WTC11 (cell line): Measurements from ENCODE around the gene MBD3L5.

Experiments used
- CREB1 ChIP-seq: sonication (generic); formaldehyde crosslinking; IDR thresholded peaks from 2 replicates; pipeline ENCODE4 v1.8.0; 2023; ENCODE audit warnings: mild to moderate bottlenecking, missing genetic modification reagents
- TF ChIP-seq, protein P1 (sequence below): fragments of 200-600 bp; IDR thresholded peaks from 2 replicates; pipeline ENCODE4 v1.8.0; 2022; ENCODE audit warnings: antibody characterized with exemption

DNA sequence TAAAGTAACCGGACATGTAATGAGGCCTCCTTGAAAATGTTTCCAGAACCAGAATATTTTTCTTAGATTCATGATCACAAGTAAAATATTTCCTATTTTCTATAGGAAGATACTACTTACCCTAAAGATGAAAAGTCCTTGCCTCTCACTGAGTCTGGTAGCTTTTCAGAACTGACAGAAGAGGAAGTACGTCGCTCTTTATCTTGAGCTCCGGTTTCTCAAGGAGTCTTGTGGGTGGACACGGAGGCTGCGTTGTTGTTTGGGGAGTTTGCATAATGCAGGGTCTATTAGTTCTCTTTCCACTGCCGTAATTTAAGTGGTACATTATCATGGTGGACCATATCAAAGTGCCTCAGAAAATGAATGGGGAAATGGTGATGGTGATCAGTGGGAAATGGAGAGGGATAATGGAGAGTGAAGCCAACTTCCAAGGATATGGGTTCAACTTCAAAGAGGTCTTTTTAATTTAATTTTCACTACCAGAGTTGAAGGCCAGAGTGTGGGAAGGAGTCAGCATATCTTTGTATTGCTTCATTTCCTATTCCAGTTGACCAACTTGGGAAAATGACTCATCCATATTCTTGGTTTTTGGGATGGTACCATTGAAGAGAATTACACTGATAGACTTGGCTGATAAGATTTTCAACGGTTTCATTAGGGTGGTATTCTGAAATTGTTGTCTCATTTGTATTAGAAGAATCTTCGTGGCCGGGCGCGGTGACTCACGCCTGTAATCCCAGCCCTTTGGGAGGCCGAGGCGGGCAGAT is 32.5 kb upstream of the MBD3L5 start:
- TF ChIP-seq, protein P1, sequence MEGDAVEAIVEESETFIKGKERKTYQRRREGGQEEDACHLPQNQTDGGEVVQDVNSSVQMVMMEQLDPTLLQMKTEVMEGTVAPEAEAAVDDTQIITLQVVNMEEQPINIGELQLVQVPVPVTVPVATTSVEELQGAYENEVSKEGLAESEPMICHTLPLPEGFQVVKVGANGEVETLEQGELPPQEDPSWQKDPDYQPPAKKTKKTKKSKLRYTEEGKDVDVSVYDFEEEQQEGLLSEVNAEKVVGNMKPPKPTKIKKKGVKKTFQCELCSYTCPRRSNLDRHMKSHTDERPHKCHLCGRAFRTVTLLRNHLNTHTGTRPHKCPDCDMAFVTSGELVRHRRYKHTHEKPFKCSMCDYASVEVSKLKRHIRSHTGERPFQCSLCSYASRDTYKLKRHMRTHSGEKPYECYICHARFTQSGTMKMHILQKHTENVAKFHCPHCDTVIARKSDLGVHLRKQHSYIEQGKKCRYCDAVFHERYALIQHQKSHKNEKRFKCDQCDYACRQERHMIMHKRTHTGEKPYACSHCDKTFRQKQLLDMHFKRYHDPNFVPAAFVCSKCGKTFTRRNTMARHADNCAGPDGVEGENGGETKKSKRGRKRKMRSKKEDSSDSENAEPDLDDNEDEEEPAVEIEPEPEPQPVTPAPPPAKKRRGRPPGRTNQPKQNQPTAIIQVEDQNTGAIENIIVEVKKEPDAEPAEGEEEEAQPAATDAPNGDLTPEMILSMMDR: no peak
- TF ChIP-seq CREB1 (CRISPR knock-in tag): no peak
